GM21447 (cell line): ENCODE measurements around the gene BPIFA1.

Experiments
- ATAC-seq: cut with Tn5 transposase; IDR thresholded peaks from one replicate; pipeline ENCODE4 v1.9.1; 2021; ENCODE audit not compliant: unreplicated experiment

BPIFA1 gene

GRCh38 chr20:33239979-33240736 lies 4.4 kb downstream of the BPIFA1 start:
- ATAC-seq: no peak

GRCh38 chr20:33240923-33241322 lies 5.1 kb downstream of the BPIFA1 start:
- ATAC-seq: no peak

DNA sequence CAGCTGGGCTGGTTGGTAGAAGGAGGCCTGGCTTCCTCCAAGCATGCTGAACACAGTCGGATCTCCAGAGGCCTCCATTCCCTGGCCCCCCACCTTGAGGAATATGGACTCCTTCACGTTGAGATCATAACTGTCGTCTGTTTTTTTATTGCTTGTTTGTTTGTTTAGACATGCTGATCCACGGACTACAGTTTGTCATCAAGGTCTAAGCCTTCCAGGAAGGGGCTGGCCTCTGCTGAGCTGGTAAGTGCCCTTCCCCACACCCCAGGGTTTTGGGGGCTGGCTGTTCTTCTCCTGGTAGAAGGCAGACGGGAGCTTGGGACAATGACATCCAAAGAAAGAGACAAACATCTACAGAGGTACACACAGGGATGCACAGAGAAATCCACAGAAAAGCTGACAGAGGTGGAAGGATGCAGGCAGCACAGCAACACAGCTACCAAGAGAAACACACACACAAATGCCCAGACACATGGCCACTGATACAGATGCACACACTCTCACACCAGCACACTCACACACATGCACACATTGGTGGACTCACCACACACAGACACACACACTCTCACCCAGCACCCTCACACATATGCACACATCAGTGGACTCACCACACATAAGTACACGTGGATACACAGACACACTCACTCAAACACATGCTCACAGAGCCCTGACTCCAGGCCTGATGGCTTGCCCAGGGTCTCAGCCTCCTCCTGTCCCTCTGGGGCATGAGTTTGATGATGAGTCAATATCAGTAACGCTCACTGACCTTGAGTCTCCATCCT lies 6.7 kb downstream of the BPIFA1 start:
- no peak for ATAC-seq

- ATAC-seq: no peak
These were observed 10.3 kb downstream of the BPIFA1 start for GRCh38 chr20:33246077-33246476.

GRCh38 chr20:33249456-33249855 lies 13.7 kb downstream of the BPIFA1 start:
- ATAC-seq: no peak

- ATAC-seq: no peak
These were observed 14.9 kb downstream of the BPIFA1 start for GRCh38 chr20:33250666-33251065.

DNA sequence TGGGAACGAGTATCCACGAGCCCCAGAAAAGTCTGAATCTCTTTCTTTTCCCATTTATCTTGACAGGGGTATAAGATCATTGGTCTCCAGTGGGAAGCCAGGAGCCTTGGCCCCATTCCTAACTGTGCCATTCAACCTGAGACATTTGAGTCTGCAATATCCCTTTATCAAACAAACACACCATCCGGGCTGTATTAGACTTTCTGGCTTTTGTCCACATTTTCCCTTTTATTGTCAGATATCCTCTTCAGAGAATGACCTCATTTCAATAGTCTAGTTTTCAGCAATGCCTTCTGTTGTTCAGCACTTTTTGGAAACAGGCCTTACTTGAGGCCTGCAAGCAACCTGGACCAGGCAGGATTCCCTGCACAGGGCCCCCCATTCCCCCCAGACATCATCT lies 15.7 kb downstream of the BPIFA1 start:
- no peak for ATAC-seq

DNA sequence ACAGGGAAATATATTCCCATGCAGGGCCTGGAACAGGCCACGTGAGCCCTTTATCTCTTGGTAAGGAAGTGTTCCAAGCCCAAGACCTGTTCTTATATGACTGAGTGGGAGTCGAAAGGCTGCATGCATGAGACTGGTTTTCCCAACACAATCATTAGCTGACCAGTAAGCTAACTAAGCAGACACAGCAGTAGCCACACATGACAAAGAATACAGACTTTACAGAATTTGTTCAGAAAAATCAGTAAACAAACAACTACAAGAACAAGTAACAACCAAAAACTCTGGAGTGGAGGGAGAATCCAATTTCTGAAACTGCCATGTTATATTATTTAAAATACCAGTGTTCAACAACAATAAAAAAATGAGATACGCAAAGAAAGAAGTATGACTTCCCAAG lies 16.7 kb downstream of the BPIFA1 start:
- ATAC-seq: no peak

DNA sequence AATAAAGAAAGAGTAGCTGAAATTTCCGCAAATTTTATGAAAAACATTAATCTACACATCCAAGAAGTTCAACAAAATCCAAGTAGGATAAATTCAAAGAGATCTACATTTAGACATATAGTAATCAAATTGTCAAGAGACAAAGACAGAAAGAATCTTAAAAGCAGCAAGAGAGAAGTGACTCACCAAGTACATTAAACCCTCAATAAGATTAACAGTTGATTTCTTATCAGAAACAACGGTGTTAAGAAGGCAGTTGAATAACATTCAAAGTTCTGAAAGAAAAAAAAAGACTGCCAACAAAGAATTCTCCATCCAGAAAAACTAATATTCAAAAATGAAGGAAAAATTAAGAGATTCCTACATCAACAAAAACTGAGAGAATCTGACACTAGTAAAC lies 19.2 kb downstream of the BPIFA1 start:
- ATAC-seq: no peak

- ATAC-seq: no peak
These were observed 21.4 kb downstream of the BPIFA1 start for GRCh38 chr20:33257237-33257636.

DNA sequence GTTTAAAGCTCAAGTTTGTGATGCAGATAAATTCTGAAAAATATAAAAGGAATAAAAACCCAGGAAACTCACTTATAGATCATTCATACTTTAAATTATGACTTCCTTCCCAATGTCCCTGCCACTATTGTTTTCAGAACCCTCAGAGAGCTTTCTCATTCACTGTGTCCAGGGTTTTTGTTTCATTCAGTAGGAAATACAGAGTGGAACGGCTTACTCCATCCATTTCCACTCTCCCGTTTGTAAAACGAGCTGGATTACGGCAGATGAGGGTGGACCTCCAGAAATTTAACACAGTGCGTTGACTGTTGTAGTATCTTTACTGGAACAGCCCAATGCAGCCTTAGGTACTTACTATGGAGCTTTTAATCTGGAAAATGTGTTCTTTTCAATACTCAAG lies 23.6 kb downstream of the BPIFA1 start:
- ATAC-seq: no peak

- no peak for ATAC-seq
These were observed 25.7 kb downstream of the BPIFA1 start for GRCh38 chr20:33261465-33261864.

DNA sequence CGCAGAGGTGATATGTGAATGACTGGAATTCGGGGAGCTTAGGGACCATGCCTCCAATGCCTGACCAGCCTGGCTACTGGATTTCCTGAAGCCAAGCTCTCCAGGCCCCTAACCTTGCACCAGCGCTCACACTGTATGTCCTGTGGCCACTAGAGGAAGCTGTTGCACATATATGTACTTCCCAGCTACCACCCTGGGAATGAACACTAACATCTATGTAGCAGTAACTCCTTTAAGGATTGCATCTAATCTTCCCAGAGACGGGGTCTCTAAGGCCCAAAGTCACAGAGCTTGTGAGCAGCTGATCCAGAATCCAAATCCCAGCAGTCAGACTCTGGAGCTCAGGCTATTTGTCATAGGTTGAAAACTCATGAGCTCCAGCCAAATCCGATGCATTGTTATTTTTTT lies 26.9 kb downstream of the BPIFA1 start:
- ATAC-seq: no peak

- no peak for ATAC-seq
These were observed 28.0 kb downstream of the BPIFA1 start for GRCh38 chr20:33263784-33264183.

DNA sequence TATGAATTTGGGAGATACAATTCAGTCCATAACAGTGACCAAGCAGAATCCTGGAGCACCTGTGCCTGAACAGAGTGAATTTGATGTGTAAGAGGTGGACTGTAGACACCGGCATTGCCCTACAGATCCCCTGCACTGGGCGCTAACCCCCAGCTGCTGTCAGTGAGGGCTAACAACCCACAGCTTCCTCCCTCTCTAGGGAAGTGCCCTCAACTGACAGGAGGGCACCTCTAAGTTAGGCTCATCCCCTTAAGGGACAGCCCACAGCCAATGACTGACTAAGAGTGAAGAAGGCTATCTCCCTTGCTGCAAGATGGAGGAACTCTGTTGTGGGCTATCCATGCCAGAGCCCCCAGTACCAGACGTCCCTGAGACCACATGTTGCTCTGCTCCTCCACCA lies 31.9 kb downstream of the BPIFA1 start:
- ATAC-seq: no peak

- no peak for ATAC-seq
These were observed 36.5 kb downstream of the BPIFA1 start for GRCh38 chr20:33272155-33272873.

GRCh38 chr20:33273117-33273851 lies 37.5 kb downstream of the BPIFA1 start:
- ATAC-seq: no peak

DNA sequence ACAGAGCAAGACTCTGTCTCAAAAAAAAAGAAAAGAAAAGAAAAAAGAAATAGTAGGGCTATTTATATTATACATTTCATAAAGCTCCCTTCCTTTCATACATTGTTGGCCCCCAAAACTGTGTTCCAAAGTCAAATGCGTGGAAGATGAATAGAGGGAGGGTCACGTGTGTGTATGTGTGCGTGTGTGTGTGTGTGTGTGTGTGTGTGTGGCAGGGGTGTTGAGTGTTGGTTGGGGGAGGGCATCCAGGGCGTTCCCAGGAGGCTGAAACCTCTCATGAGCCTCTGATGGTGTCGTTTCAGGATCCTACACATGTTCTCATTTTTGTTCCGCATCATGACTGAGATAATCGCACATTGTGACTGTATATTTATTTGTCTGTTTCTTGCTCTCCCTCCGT lies 39.4 kb downstream of the BPIFA1 start:
- ATAC-seq: no peak

- ATAC-seq: no peak
These were observed 40.1 kb downstream of the BPIFA1 start for GRCh38 chr20:33275871-33276270.

GRCh38 chr20:33276303-33277113 lies 40.7 kb downstream of the BPIFA1 start:
- ATAC-seq: no peak
